ENCODE results near the gene DYSF.

Gene DYSF

DNA sequence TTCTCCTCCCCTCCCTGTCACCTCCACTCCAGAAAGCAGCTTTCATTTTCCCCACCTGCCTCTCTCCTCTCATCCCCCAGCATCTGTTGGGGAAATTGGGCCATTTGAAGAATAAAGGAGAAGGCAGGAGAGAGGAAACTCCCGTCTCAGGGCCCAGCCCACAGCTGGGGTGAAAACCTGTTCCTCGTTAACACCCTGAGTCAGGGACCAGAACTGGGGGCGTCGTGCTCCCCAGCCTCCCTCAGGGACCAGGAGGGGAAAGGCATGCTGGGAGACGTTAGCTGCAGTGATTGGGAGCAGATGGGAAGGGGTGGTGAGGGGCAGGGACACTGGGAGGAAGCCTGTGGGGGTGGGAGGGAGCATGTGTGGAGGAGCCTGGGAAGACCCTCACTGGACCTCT, 251.3 kb downstream of the DYSF start:
- no peak for DNase-seq (ENCODE audit: low read depth)
- H3K4me3 ChIP-seq (ENCODE audit: low read depth, low read length), result no peak overlapping the region

DNA sequence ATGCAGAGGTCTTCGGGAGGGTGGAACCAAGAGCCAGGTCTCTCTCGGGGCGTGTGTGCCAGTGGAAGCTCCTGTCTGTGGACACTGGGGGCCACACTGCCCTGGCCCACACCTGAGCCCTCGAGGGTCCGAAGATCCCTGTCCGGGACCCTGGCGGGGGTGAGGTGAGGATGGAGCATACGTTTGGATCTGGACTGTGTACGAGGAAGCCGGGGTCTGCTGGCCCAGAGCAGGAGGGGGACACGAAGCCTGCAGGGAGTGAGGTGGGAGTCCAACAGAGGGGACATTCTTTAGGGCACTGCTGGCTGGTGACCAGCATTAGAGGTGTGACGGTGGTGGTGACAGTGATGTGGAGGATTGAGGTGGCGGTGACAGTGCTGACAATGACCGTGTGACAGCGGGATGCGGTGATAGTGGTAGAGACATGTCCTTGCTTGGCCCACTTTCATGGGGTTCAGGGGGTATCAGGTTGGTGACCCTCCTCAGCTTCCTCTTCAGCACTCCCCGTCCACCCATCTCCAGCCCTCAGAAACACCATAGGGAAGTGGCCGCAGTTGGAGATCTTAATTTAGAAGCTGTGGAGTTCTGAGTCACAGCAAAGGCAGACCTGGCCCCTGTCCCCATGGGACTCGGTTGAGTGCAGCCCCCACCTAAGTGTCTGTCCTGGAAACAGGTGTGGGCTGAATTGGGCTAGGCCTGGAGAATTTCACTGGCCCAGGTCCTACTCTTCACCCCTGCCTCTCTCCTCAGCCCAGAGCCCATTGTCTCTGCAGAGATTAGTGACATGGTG, 252.0 kb downstream of the DYSF start:
- no peak for DNase-seq (ENCODE audit: low read depth)
- no peak overlapping the region for H3K4me3 ChIP-seq (ENCODE audit: low read depth, low read length)

DNA sequence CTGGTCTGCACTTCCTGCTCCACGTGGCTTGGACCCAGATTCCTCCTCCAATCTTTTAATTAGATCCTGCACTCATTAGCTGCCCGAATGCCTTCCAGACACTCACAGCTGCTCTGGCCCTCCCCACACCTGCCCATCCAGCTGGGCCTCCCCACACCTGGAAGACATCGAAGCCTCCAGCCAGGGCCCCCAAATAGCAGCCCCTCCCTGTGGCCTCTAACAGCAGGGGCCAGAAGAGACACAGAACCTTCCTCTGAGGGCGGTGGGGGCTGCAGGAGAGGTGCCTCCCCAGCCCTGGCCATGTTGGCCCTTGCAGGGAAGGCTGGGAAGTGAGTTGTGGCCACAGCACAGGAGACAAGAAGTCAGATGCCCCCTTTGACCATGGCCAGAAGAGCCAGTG, 252.8 kb downstream of the DYSF start:
- no peak overlapping the region for H3K4me3 ChIP-seq (ENCODE audit: low read depth, low read length)
- no peak for DNase-seq (ENCODE audit: low read depth)

- no peak overlapping the region for H3K4me3 ChIP-seq (ENCODE audit: low read depth, low read length)
- DNase-seq (ENCODE audit: low read depth), result no peak
Observed at GRCh38 chr2:71706836-71707235, 253.5 kb downstream of the DYSF start.

GRCh38 chr2:71710367-71711132, 257.2 kb downstream of the DYSF start:
- no peak for DNase-seq (ENCODE audit: low read depth)
- H3K4me3 ChIP-seq (ENCODE audit: low read depth, low read length), result no peak overlapping the region

GRCh38 chr2:71711133-71711855, 257.9 kb downstream of the DYSF start:
- DNase-seq (ENCODE audit: low read depth), result no peak
- no peak overlapping the region for H3K4me3 ChIP-seq (ENCODE audit: low read depth, low read length)

- H3K4me3 ChIP-seq (ENCODE audit: low read depth, low read length), result no peak overlapping the region
- no peak for DNase-seq (ENCODE audit: low read depth)
Observed at GRCh38 chr2:71712158-71712818, 258.9 kb downstream of the DYSF start.

DNA sequence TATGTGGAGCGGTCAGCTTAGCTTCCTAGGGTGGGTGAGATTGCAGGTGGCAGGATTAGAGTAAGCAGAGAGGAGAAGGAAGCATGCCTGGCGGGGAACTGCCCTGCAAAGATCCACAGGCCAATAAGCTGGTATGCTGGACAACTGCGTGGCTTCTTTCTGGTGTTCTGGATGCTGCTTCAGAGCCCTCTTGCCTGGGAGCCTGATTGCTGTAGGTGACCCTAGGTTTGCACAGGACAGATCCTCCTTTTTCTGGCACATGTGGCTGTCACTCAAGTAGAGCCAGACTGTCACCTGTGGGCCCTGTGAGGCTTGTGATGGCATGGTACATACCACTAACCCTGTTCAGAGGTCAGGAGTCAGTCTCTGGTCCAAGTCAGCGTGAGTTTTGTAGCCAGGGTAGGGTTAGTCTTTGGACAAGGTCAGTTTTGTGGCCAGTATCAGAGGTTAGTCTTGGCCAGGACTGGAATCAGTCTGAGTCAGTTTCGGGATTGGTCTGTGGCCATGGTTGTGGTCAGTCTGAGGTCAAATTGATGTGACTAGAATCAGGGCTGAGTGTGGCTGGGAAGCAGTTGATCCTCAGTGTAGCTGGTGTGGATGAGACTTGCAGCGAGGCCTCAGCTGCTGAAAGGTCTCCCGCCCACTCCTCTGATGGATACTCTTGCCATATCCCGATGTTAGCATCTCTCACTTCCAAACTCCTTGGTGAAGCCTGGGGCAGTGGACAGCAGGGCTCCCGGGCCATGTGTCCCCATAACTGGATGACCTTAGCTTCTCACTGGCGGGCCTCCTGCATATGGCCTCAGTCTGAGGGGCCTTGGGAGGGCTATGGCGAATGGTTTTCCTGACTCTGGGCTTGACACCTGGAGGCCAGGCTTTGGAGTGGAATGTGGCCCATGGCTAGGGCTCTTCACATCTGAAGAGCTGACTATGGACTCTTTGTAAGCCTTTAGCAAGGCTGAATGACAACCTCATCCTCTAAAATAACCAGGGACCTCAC, 260.5 kb downstream of the DYSF start:
- no peak overlapping the region for H3K4me3 ChIP-seq (ENCODE audit: low read depth, low read length)
- peak; percentile 12 for DNase-seq (ENCODE audit: low read depth)

- H3K4me3 ChIP-seq (ENCODE audit: low read depth, low read length), result no peak overlapping the region
- no peak for DNase-seq (ENCODE audit: low read depth)
Observed at GRCh38 chr2:71714601-71715240, 261.4 kb downstream of the DYSF start.

GRCh38 chr2:71715241-71715750, 261.9 kb downstream of the DYSF start:
- DNase-seq (ENCODE audit: low read depth), result no peak
- no peak overlapping the region for H3K4me3 ChIP-seq (ENCODE audit: low read depth, low read length)

DNA sequence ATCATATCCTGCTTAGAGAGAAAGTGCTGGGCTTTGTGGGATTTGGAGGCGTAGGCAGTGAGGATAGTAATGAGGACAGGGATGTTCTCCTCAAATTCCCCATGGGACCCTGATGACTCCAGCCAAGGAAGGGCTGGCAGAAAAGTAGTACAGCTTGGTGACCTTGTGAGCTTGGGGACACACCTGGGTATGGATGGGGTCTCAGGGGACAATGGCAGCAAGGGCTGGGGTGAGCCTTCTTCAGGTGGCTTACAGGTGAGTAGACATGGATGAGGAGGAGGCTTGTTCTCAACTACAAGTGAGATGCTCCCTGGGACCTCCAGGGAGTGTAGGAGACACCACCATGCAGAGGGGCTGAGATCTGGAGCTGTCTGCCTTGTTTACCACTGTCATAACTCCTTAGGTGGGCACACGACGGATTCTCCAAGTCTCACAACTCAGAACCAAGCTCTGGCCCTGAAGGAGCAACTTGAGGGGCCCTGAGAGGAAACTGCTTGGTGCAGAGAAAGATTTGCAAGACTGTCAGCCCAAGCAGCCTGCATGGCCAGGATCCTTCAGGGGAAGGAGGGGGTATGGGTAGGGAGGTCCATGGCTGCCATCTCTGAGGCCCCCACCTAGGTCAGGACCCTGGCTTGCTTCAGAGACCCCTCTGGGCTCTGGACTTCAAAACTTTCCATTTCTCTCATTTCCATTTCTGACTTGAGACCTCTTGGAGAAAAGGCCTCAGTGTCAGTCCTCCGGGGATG, 262.8 kb downstream of the DYSF start:
- no peak overlapping the region for H3K4me3 ChIP-seq (ENCODE audit: low read depth, low read length)
- DNase-seq (ENCODE audit: low read depth), result no peak

- no peak overlapping the region for H3K4me3 ChIP-seq (ENCODE audit: low read depth, low read length)
- DNase-seq (ENCODE audit: low read depth), result peak; percentile 20
Observed at GRCh38 chr2:71716697-71717624, 263.6 kb downstream of the DYSF start.

DNA sequence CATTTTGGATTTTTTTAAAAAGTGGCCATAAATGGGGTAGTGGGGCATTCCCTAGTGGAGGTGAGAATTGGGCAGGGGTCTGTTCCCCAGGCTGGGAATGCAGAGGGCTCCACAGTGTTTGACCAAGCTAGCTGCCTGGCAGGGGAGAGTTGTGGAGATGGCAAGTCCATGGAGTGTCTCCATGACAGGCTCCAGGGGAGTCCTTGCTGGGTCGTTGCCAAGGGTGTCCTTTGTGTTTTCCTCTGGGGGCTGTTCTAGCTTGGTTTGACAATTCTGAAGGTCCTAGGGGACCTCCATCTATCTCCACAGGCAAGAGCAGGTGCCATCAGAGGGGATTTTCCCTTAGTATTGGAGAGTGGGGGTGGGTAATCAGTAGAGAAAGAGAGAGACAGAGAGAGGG, 265.3 kb downstream of the DYSF start:
- H3K4me3 ChIP-seq (ENCODE audit: low read depth, low read length), result no peak overlapping the region
- no peak for DNase-seq (ENCODE audit: low read depth)

GRCh38 chr2:71719520-71720282, 266.3 kb downstream of the DYSF start:
- H3K4me3 ChIP-seq (ENCODE audit: low read depth, low read length), result no peak overlapping the region
- DNase-seq (ENCODE audit: low read depth), result no peak

DNA sequence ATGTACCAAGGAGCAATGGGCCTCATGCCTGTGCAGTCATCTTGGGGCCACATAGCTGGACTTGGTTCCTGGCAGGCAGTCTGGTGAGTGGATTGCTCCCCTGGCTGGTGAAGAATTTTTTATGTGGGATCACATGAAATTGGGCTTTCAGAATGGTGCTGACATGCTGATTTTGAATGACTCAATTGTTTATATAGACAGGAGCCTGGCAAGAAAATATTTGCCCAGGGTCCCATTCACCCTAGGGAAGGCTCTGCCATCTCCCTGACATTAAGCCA, 266.9 kb downstream of the DYSF start:
- DNase-seq (ENCODE audit: low read depth), result no peak
- H3K4me3 ChIP-seq (ENCODE audit: low read depth, low read length), result no peak overlapping the region

Data from skeletal muscle cell (primary cell).